Caco-2 (cell line): ENCODE results near the gene GRK3. TPM values are rescaled to one million over a fixed set of nuclear protein-coding genes. Genes with fewer than 3 reads are reported as not detected.

ENCODE experiments used
- BruUV-seq: library from RNA; stranded (reverse); fragments of 400-500 nt; replicated peaks from 2 replicates; lab custom pipeline; 2021; lab: Mats Ljungman, UMichigan
- CTCF ChIA-PET: fragments of 300-600 bp; sonication (Branson Sonifier 250); formaldehyde crosslinking; loops from one replicate; lab custom pipeline; 2022; ENCODE audit warnings: antibody characterized with exemption; lab: Charles Lee
- POLR2A ChIA-PET: fragments of 300-600 bp; sonication (Branson Sonifier 250); formaldehyde crosslinking; loops from one replicate; lab custom pipeline; 2022; ENCODE audit warnings: antibody characterized with exemption; lab: Charles Lee
- DNase-seq, 2 experiments: peaks; one replicate each; pipeline versions ENCODE4 v3.0.0 to v3.0.0-alpha.2; 2020 to 2022
- H3K27me3 ChIP-seq: replicated peaks from 2 replicates; pipeline ENCODE4 v1.6.0; 2011; ENCODE audit warnings: low read length; ENCODE audit not compliant: control insufficient read depth, insufficient read depth
- H3K36me3 ChIP-seq: 2 replicates; pipeline ENCODE4 v1.5.1; 2011; ENCODE audit warnings: low read length; ENCODE audit not compliant: control insufficient read depth, insufficient read depth
- H3K4me1 ChIP-seq: fragments of 250-450 bp; sonication (Bioruptor Pico); 2 replicates; pipeline ENCODE4 v1.5.1; 2020; ENCODE audit warnings: mild to moderate bottlenecking
- H3K4me3 ChIP-seq: 2 replicates; pipeline ENCODE4 v1.5.1; 2011; ENCODE audit warnings: low read depth, mild to moderate bottlenecking, control low read depth, low read length
- H3K9me3 ChIP-seq: fragments of 250-450 bp; sonication (Bioruptor Pico); 2 replicates; pipeline ENCODE4 v1.5.1; 2020; ENCODE audit warnings: mild to moderate bottlenecking, moderate library complexity
- H3K27ac Mint-ChIP-seq: one replicate; pipeline ENCODE4 v1.8.0; 2022; ENCODE audit warnings: mixed read lengths; ENCODE audit not compliant: unreplicated experiment
- H3K27me3 Mint-ChIP-seq: one replicate; pipeline ENCODE4 v1.8.0; 2022; ENCODE audit warnings: mixed read lengths; ENCODE audit not compliant: insufficient read depth, unreplicated experiment
- H3K36me3 Mint-ChIP-seq: one replicate; pipeline ENCODE4 v1.8.0; 2022; ENCODE audit warnings: mild to moderate bottlenecking, mixed read lengths; ENCODE audit not compliant: insufficient read depth, unreplicated experiment
- H3K4me1 Mint-ChIP-seq: one replicate; pipeline ENCODE4 v1.8.0; 2022; ENCODE audit warnings: low read depth, mixed read lengths; ENCODE audit not compliant: unreplicated experiment
- H3K4me3 Mint-ChIP-seq: one replicate; pipeline ENCODE4 v1.8.0; 2022; ENCODE audit warnings: mild to moderate bottlenecking, moderate library complexity, mixed read lengths; ENCODE audit not compliant: unreplicated experiment
- H3K9me3 Mint-ChIP-seq: one replicate; pipeline ENCODE4 v1.8.0; 2022; ENCODE audit warnings: mixed read lengths; ENCODE audit not compliant: unreplicated experiment
- CTCF ChIP-seq, 2 experiments: fragments of 200-600 bp in 1 of 2; IDR thresholded peaks; 1 replicate in 1 of 2; 2 replicates in 1 of 2; pipeline versions ENCODE4 v1.5.1 to v1.8.0; 2011 to 2022; ENCODE audit warnings: antibody characterized with exemption in 1 of 2, control low read depth in 1 of 2, inconsistent platforms in 1 of 2, low read depth in 1 of 2, low read length in 1 of 2, mild to moderate bottlenecking in 1 of 2, moderate library complexity in 1 of 2; ENCODE audit not compliant: insufficient read depth in 1 of 2, severe bottlenecking in 1 of 2, unreplicated experiment in 1 of 2
- intact Hi-C: fragments of 100-400 bp; cut with micrococcal nuclease; formaldehyde crosslinking; loops from one replicate; pipeline ENCODE4 v1.10.0; 2022; ENCODE audit not compliant: unreplicated experiment
- total RNA-seq: library from RNA; stranded (reverse); gene quantifications from 2 replicates; pipeline ENCODE4 v1.2.3, GENCODE V29; 2022

GRK3 gene
- total RNA-seq, 1 experiment from 2014 or later, result 9.7 TPM

- no peaks in the 10 kb centered on the region for H3K9me3 Mint-ChIP-seq
- Histone ChIP-seq H3K36me3 (no peaks in the 10 kb centered on the region), H3K9me3 (no peaks in the 10 kb centered on the region), H3K4me3 (no peak overlapping the region), H3K27me3 (no peaks in the 10 kb centered on the region), H3K4me1 (no peaks in the 10 kb centered on the region)
- DNase-seq, result no peak
- no peak overlapping the region for H3K27ac Mint-ChIP-seq
- no peak overlapping the region for H3K4me3 Mint-ChIP-seq
- H3K4me1 Mint-ChIP-seq, result peaks cover 6% of the 10 kb centered on the region
- CTCF ChIA-PET, result no interaction called here
- no peaks in the 10 kb centered on the region for H3K27me3 Mint-ChIP-seq
- intact Hi-C loops, result no loop called here
- BruUV-seq, result no TSS peak
- POLR2A ChIA-PET, result no interaction called here
- no peak for TF ChIP-seq CTCF (IDR thresholded peaks at IDR 0.05; ENCODE audit: insufficient read depth in 1 of 2, low read depth in 1 of 2, low read length in 1 of 2, severe bottlenecking in 1 of 2, unreplicated experiment in 1 of 2)
- no peaks in the 10 kb centered on the region for H3K36me3 Mint-ChIP-seq
Observed at GRCh38 chr22:25626624-25626990, 62.1 kb downstream of the GRK3 start.

- BruUV-seq, result no TSS peak
- Mint-ChIP-seq H3K27ac (no peak overlapping the region), H3K27me3 (no peaks in the 10 kb centered on the region), H3K4me1 (peaks cover 6% of the 10 kb centered on the region), H3K36me3 (no peaks in the 10 kb centered on the region), H3K4me3 (no peak overlapping the region), H3K9me3 (no peaks in the 10 kb centered on the region)
- Histone ChIP-seq H3K4me1 (no peaks in the 10 kb centered on the region), H3K4me3 (no peak overlapping the region), H3K9me3 (no peaks in the 10 kb centered on the region), H3K36me3 (no peaks in the 10 kb centered on the region), H3K27me3 (no peaks in the 10 kb centered on the region)
- CTCF ChIA-PET, result no interaction called here
- POLR2A ChIA-PET, result no interaction called here
- no peak for TF ChIP-seq CTCF (IDR thresholded peaks at IDR 0.05; ENCODE audit: insufficient read depth in 1 of 2, low read depth in 1 of 2, low read length in 1 of 2, severe bottlenecking in 1 of 2, unreplicated experiment in 1 of 2)
- intact Hi-C loops, result no loop called here
- no peak for DNase-seq
Observed at GRCh38 chr22:25627271-25627852, 62.9 kb downstream of the GRK3 start.

GRCh38 chr22:25628494-25628893 lies 64.0 kb downstream of the GRK3 start:
- intact Hi-C loops, result no loop called here
- BruUV-seq, result no TSS peak
- Histone ChIP-seq H3K4me1 (no peaks in the 10 kb centered on the region), H3K27me3 (no peaks in the 10 kb centered on the region), H3K9me3 (no peaks in the 10 kb centered on the region), H3K4me3 (no peak overlapping the region), H3K36me3 (no peaks in the 10 kb centered on the region)
- Mint-ChIP-seq H3K4me1 (peaks cover 6% of the 10 kb centered on the region), H3K9me3 (no peaks in the 10 kb centered on the region), H3K27me3 (no peaks in the 10 kb centered on the region), H3K4me3 (no peak overlapping the region), H3K27ac (no peak overlapping the region), H3K36me3 (no peaks in the 10 kb centered on the region)
- no peak for DNase-seq
- ChIA-PET CTCF (no interaction called here), POLR2A (no interaction called here)
- no peak for TF ChIP-seq CTCF (IDR thresholded peaks at IDR 0.05; ENCODE audit: insufficient read depth in 1 of 2, low read depth in 1 of 2, low read length in 1 of 2, severe bottlenecking in 1 of 2, unreplicated experiment in 1 of 2)
